HG03103 (cell line): Measurements from ENCODE around the gene CERS6.

ENCODE experiments used
- ATAC-seq: cut with Tn5 transposase; IDR thresholded peaks from one replicate; pipeline ENCODE4 v1.9.1; 2021; ENCODE audit warnings: low read depth; ENCODE audit not compliant: unreplicated experiment

Gene CERS6

DNA sequence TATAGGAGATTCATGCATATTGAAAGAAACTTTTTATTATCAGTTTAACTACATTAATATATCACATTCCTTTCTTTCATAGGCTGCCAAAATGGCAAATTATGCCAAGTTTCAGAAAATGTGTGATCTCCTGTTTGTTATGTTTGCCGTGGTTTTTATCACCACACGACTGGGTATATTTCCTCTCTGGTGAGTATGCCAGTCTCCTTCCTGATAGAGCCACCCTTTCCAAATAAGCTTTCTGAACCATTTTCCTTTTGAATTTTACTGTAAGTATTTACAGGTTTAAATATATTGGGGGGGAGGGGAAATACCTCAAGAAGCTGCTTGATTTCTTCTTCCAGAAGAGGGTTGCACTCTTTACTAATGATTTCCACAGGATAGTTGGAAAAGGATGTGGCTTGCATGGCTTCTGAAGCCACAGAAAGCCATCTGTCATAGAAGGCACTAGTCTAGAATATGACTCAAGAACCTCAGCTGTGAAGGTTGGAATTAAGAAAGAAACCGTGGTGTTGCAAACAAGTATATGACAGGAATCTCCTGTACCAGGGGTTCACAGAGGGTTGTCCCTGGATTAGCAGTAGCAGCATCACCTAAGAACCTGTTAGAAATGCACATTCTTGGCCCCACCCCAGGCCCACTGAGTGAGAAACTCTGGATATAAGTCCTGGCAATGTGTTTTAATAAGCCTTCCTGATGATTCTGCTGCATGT is 261.9 kb downstream of the CERS6 start:
- no peak for ATAC-seq

DNA sequence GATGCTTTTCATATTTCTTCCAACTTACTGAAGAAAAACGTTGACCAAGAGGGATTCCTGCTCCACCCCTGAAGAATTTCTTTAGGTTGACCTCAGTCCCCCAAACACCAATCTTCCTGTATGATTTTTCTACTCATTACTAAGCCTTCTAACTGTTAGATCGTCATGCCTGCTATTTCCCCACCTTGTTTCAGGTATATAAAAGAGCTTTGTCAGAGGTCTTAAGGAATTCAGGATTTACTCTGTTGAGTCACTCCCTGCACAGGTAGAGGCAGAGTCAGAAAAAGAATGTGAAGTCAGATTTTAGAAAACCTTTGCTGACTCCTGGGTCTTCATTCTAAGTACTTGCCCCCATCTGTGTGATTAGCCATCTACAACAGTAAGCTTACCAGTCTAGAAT is 262.6 kb downstream of the CERS6 start:
- ATAC-seq, result no peak

DNA sequence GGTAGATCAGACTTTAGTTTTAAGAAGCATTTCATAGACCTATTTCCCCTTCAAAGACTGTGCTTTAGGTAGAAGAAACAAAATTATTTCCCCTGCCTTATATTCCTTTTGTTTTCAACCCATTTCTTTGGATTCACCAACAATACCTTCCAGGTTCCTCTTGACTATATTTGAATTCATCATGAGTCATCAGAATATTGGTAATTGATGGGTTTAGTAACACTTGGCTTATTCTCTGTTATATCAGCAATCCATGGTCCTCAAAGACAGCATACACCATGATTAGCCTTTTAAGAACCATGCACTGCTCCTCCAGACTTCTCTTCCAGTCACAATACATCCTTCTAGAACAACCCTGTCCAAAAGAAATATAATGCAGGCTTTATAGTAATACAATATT is 263.4 kb downstream of the CERS6 start:
- ATAC-seq, result no peak

DNA sequence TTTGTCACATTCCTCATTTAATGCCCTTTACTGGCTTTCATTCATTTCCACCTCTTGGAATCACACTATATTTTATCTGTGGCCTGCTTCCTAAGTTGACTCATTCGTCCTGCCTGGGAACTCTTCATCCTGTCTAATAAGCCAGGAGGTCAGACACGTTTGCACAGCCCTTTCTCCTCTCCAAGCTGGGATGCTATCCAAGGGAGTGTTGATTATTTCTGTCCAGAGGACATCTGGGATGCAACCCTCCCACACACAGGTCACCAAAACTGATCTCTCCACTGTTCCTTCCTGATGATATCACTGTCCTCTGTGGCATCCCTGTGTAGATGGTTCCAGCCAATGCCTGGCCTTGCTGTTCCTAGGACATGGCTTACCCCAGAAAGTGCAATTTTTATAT is 266.5 kb downstream of the CERS6 start:
- no peak for ATAC-seq

DNA sequence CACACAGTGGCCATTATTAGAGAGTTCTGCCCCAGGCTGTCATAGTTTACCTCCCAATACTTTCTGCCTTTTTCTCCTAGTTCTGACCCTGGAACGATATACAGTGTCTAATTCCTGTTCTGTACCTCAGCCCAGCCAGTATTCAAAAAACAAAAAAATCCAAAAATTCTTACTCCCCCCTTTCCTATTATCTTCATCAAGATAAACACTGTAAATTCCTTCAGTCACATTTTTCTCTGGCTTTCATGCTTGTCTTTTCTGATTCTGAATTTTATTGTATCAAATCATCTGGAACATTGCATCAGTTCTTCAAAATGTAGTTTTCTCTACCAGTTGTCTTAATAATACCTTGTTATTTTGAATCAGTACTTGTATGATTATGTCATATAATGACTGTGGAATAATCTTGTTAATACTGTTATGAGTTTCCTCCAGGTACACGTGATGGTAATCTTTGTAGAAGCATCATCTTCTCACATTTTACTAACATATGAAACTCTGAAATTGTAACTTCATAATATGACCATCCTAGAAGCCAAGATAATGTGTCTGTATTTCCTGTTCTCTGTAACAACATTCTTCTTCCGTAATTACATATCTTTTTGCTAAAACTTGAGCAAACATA is 267.3 kb downstream of the CERS6 start:
- ATAC-seq, result no peak

DNA sequence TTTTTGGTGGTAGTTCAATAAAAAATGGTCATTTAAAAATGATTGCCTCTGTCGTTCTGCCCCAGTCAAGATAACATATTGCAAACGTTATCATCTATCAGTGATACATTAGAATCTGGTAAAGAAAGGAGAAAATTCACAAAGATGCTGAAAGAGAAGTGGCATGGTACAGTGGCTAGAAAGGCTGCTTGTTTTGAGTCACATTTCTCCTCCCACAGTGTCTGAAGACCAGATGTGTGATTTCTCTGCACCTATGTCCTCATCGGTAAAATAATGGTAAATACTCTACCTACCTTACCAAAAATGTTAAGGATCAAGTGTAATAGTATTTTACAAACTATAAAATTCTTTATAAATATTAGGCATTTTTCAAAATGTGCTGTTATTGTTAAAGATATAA is 270.3 kb downstream of the CERS6 start:
- no peak for ATAC-seq

DNA sequence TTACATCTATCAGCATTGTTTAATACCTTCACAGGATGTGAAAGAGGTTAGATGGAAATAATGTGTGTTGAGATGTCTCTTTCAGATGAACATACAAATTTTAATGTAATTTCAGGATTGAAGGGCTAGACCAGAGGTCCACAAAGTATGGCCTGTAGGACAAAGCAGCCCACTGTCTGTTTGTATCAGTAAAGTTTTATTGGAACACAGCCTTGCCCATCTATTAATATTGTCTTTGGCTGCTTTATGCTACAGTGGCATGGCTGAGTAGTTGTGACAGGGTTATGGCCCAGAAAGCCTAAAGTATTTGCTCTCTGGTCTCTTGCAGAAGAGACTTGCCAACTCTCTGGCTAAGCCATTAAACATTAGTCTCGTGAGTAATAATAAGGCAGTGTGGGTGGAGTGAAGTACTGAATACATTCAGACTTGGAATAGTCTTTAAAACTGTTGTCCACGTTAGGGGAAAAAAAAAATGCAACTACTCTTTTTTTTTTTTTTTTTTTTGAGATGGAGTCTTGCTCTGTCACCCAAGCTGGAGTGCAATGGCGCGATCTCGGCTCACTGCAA is 271.9 kb downstream of the CERS6 start:
- ATAC-seq, result no peak

DNA sequence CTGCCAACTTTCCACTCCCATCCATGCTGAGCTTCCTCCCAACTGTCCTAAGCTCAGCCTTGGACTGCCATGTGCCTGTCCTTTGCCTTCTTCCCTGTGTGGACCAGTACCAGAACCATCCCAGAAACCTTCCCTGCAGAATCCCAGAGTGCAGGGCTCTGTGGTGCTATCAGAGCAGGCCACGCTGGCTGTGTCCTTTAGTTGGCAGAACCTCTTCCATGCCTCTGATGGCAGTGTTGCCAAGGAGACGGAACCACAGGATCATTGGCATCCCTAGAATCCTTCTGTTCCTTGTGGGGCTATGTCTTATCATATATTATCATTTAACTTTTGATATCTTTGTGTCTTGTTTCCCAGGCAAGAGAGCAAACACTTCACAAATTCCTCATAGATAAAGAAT is 273.4 kb downstream of the CERS6 start:
- no peak for ATAC-seq

DNA sequence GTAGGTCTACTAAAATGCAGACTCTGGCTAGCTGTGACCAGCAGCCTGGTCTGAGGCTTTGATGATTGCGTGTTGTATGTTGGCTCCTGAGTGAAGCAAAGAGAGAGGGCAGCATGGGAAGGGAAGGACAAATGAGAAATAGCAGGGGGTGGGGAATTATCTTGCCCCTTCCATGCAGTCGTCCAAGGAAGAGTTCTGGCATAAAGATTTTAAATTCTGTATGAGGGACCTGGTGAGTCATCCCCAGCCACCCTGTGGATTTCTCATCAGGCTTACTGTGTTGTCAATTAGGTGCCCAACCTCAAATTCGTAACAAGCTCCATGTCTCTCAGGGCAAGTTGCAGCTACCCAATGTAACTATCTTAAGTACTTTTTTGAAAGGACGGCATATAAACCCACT is 274.3 kb downstream of the CERS6 start:
- no peak for ATAC-seq

DNA sequence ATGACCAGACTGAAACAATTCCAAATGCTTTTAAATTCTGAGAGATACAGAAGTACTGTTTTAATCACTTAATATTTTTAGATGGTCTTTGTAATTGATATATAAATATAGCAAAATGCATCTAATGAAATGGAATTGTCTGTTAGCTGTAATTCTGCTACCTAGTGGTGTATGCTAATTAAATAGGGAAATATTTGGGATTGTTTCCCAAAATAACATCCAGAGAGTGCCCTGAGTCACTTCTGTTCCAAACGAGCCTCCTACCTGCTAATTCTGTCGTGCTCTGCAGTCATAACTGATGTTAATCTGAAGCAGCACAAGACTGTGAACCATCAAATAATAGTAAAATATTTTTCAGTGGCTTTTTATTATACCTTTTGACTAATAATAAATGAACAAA is 274.9 kb downstream of the CERS6 start:
- ATAC-seq, result no peak

DNA sequence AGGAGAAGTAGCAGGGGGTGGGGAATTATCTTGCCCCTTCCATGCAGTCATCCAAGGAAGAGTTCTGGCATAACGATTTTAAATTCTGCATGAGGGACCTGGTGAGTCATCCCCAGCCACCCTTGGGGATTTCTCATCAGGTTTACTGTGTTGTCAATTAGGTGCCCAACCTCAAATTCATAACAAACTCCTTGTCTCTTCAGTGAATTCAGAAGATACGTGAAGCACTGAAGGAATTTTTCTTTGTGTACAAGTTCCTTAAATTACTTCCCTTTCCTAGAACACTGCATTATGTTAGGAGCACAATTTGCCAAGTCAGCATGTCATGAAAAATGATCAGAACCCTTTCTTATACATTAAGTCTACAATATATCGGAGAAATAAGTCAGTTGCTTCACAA is 275.5 kb downstream of the CERS6 start:
- no peak for ATAC-seq

DNA sequence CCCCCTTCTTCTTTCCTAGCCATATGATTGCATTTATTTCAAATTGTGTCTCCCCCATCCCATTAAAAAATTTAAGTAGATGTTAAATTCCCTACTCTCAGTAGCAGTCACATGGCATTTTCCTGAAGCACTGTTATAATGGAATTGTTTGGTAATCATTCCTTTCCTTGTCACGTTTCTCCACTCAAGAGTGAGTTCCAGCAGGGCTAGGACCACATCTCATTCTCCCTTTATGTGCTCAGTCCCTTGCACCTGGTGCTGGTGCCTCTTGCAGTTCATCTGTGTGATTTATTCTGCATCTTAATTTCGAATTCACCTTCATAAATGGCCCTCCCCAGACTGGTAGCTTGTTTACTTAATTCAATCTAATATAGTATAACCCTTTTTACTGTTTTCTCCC is 276.0 kb downstream of the CERS6 start:
- ATAC-seq, result no peak

DNA sequence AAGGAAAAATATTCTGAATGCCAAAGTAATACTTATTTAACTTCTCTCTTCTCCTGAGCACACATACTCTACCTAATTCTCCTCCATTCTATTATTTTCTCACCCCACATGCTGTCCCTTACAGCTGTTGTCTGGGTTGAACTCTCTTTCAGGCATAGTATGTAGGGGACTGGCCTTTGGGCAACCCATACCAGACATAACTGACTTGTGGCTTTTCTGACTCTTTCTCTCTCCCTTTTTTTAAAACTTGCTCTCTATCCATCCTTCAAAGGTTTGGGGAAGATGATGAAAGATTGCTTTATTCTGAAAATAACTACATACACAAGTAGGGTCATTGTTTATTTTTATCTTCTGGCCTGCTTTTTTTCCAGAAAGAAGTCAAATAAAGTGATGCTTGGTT is 276.4 kb downstream of the CERS6 start:
- no peak for ATAC-seq

DNA sequence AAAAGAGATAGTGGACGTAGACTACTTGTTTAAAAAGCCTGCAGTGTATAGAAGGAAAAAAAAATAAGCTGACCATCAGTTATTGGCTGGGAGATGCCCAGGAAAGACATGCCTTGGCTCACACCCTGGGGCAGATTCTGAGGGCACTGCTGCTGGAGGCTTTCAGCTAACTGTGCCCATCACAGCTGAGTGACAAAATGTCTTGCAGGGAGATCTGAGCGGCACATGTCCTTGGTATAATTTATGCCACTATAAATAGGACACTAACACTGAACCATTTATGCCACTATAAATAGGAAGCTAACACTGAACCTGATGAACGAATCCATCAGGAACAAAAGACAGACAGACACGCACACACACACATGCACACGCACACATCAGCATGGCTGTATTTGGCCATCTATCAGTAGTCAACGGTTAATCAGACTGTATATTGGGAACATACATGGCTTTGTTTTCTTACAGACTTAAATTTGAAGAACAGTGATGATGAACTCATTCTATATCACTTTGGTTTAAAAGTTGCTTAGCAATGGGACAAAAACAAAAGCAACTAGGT is 278.2 kb downstream of the CERS6 start:
- no peak for ATAC-seq

DNA sequence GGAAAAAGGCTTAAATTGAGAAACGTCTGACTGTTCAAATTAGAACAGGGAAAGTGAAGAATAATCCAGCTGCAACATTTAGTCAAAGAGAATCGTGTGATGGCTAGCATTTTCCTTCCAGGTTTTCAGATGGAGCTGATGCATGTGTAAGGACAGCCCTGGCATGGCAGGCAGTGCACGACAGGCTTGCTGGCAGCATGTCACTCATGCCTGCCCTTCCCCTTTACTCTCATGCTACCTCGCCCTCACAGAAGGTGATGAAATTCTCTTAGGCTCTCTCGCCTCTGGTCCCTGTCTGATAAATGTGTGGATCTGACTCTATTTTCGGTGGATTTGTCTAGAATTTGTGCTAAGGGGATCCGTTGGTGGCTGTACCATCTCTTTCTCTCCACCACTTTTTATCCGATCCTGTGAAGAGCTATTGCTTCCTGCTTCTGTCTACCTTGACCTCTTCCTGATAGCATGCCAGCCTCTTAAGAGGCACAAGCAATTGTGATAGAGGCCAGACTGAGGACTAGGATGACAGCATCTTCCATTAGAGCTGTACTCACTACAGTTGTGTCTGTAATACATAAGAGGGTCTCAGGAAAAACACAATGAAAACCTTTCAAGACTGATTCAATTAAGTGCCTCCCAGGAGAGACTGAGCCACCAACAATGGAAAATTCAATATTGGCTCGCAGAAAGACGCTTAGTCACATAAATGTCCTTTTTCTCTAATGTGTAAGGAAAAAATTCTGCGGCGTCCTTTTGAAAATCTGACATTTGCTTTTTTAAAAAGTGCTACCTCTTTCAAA is 280.8 kb downstream of the CERS6 start:
- ATAC-seq, result no peak

DNA sequence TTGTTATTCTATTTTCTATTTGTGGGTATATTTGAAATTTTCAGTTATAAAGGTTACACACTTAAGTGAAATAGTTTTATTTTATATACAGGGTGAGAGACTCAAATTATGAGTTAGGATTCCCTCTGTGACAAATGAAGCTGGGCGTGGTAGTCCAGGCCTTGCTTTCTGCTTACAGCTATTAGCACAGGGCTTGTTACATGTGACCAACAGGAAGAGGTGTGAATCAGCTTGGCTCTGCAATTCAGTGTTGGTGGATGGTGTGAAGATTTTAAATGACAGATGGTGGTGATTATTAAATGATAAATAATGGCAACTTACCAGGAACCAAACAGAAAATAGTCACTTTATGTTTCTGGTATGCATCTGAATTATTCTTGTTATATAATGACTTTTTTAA is 282.0 kb downstream of the CERS6 start:
- no peak for ATAC-seq

DNA sequence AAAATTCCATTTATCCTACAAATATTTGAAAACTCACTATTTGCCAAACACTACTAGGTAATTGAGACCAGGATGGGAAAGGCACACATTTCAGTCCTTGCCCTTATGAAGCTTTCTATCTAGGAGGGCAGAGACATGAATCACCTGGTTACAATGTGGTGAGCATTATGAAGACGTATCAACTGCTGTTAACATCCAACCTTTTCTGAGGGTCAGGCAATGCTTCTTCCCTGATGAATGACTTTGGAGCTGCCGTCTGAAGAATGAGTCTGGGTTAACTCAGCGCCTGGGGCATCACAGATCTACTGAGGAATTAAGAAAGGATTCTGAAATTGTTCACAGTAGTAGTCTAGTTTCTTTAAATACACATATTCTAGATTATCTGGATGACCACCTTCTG is 284.3 kb downstream of the CERS6 start:
- ATAC-seq, result no peak

DNA sequence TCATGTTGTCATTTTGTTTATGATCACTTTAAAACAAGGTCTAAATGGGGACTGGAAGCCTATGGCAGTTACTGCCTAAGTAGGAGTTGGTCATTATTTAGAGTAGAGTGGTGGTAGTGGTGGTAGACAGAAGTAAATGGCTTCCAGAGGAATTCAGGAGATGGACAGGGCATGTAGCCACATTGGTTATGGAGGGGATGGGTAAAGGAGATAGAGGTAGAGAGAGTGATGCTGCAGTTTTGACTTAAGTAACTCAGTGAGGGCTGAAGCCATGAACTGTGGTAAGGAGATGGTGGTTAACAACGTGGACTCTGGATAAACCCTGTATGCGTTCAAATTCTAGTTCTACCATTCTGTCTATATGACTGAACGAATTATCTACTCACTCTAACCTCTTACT is 284.7 kb downstream of the CERS6 start:
- no peak for ATAC-seq

DNA sequence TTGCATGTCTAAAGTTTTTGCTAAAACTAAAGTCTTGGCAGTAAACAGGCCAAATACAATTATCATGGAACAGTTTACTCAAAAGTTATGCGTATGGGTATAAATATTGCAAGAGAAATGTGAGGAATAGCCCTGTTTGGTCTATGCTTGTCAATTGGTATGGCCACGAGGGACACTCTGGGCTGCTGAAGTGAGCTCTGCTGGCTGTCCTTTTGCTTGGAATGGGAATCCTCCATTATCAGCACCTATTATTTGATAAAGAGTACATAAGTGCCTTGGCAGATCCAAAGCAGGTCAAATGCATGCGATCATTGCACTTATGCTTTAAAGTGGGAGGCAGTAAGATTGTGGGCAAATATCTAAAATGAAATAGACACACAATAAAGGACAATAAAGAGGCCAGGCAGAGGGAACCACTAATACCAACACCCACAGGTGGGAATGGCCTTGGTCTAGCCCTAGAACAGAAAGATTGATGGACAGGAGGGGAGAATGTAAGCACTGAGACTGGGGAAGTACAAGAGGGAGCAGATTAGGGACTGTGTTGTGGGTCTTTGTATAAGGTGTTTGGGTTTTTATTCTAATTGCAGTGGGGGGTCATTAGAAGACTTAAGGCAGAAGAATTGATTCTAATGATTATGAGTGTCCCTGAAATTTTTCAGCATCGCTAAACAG is 286.3 kb downstream of the CERS6 start:
- no peak for ATAC-seq

DNA sequence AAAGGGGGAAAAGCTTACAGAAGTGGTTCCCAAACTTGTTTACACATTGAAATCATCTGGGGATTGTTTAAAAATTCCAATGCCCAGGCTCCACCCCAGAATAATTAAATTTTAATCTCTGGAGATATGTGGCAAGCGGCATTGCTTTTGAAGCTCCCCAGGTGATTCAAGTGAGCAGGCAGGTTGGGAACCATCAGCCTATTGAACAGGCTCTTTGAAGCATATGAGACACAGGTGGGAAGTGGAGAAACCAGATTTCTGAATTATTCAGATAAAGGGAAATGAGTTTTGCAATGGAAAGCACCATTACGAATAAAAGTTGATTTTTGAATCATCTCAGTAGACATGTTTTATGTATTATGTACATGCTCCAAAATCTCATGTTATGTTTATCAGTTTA is 288.8 kb downstream of the CERS6 start:
- ATAC-seq, result no peak

DNA sequence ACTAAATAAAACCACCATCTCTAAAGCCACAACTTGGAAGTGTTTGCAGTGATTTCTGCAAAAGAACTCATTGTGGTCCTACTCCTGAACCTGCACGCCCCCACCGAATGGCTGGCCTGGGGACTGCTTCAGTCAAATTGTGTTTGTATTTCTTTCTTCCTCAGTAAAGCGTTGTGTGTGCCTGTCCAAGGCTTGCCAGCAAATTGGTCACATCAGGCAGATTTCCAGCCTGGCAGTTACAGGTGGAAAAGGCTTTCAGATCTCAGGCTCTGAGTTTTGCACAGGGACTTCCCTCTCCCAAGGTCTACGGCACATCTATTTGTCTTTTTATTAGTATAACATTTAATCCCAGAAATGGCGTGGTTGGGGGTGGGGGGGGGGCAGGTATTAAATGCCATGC is 292.4 kb downstream of the CERS6 start:
- ATAC-seq, result no peak
